Panc1 (cell line): ENCODE measurements around the gene BMX. TPM values are rescaled to one million over a fixed set of nuclear protein-coding genes. Genes with fewer than 3 reads are reported as not detected.

Experiments
- ATAC-seq: fragments of 200-7000 bp; cut with Tn5 transposase; 2 replicates; pipeline ENCODE4 v1.9.1; 2020; ENCODE audit warnings: mild to moderate bottlenecking, moderate library complexity
- BruUV-seq: library from RNA; stranded (reverse); fragments of 400-500 nt; replicated peaks from 2 replicates; lab custom pipeline; 2021; lab: Mats Ljungman, UMichigan
- CTCF ChIA-PET: fragments of 300-600 bp; sonication (Branson Sonifier 250); formaldehyde crosslinking; loops from one replicate; lab custom pipeline; 2022; ENCODE audit warnings: antibody characterized with exemption; lab: Charles Lee
- POLR2A ChIA-PET: fragments of 300-600 bp; sonication (Branson Sonifier 250); formaldehyde crosslinking; loops from one replicate; lab custom pipeline; 2022; ENCODE audit warnings: antibody characterized with exemption; lab: Charles Lee
- DNase-seq: peaks from one replicate; pipeline ENCODE4 v3.0.0-alpha.2; 2010; ENCODE audit warnings: low read depth, low spot score
- H3K27ac ChIP-seq: 2 replicates; pipeline ENCODE4 v1.5.1; 2011; ENCODE audit warnings: mild to moderate bottlenecking, low read length, inconsistent platforms
- H3K27me3 ChIP-seq: fragments of 200-500 bp; sonication (Bioruptor generic); 2 replicates; pipeline ENCODE4 v1.6.0; 2014; ENCODE audit warnings: low read length, inconsistent platforms; ENCODE audit not compliant: control insufficient read depth, insufficient read depth
- H3K36me3 ChIP-seq: fragments of 200-500 bp; sonication (Bioruptor generic); 2 replicates; pipeline ENCODE4 v1.5.1; 2014; ENCODE audit warnings: inconsistent platforms, mild to moderate bottlenecking, low read length, moderate library complexity; ENCODE audit not compliant: control insufficient read depth, insufficient read depth
- H3K4me1 ChIP-seq: 2 replicates; pipeline ENCODE4 v1.5.1; 2011; ENCODE audit warnings: inconsistent platforms, mild to moderate bottlenecking, low read length, moderate library complexity; ENCODE audit not compliant: control insufficient read depth, insufficient read depth
- H3K4me3 ChIP-seq, 2 experiments: 2 replicates each; pipeline ENCODE4 v1.5.1; 2011 to 2012; ENCODE audit warnings: low read depth in 2 of 2, low read length in 2 of 2, mild to moderate bottlenecking in 2 of 2, inconsistent platforms in 1 of 2, moderate library complexity in 1 of 2
- H3K9me3 ChIP-seq: fragments of 200-500 bp; sonication (Bioruptor generic); 2 replicates; pipeline ENCODE4 v1.5.1; 2014; ENCODE audit warnings: low read depth, mild to moderate bottlenecking, inconsistent platforms, low read length, moderate library complexity; ENCODE audit not compliant: control insufficient read depth, insufficient read depth
- CTCF ChIP-seq: fragments of 450-650 bp; IDR thresholded peaks from 2 replicates; pipeline ENCODE4 v1.5.1; 2017; ENCODE audit warnings: mild to moderate bottlenecking
- POLR2AphosphoS5 ChIP-seq: IDR thresholded peaks from 2 replicates; pipeline ENCODE4 v1.6.1; 2012; ENCODE audit warnings: mild to moderate bottlenecking, low read depth, low read length, moderate library complexity
- REST ChIP-seq, 2 experiments: IDR thresholded peaks; 2 replicates each; pipeline ENCODE4 v1.6.1; 2011 to 2012; ENCODE audit warnings: low read depth in 2 of 2, control low read depth in 1 of 2, low read length in 1 of 2, mild to moderate bottlenecking in 1 of 2, moderate library complexity in 1 of 2; ENCODE audit not compliant: insufficient read depth in 1 of 2
- SIN3A ChIP-seq: IDR thresholded peaks from 2 replicates; pipeline ENCODE4 v1.6.1; 2012; ENCODE audit warnings: low read depth, mild to moderate bottlenecking, low read length, moderate library complexity, borderline replicate concordance; ENCODE audit not compliant: insufficient read depth
- TCF7L2 ChIP-seq: IDR thresholded peaks from 2 replicates; pipeline ENCODE4 v1.6.1; 2011; ENCODE audit warnings: mild to moderate bottlenecking, low read depth, low read length, inconsistent platforms
- in situ Hi-C: cut with HindIII; loops from 2 replicates; pipeline ENCODE4 v1.10.0; 2016; ENCODE audit warnings: low sequenced_read_pairs, low pct_unique_long_range_greater_than_20kb
- intact Hi-C: fragments of 100-400 bp; cut with micrococcal nuclease; formaldehyde crosslinking; loops from one replicate; pipeline ENCODE4 v1.10.0; 2022; ENCODE audit not compliant: unreplicated experiment
- total RNA-seq: library from RNA; stranded (reverse); gene quantifications from one replicate; pipeline ENCODE4 v1.2.1, GENCODE V29; 2021; ENCODE audit not compliant: unreplicated experiment

Gene BMX
- total RNA-seq, 1 experiment from 2014 or later: not detected

GRCh38 chrX:15468036-15468435, 32.6 kb upstream of the BMX start:
- in situ Hi-C loops: no loop called here
- no TSS peak for BruUV-seq
- no peak overlapping the region for H3K27ac ChIP-seq

GRCh38 chrX:15469613-15470012, 31.0 kb upstream of the BMX start:
- no peaks in the 10 kb centered on the region for H3K4me1 ChIP-seq
- TF ChIP-seq TCF7L2 (no peak), CTCF (no peak), REST (IDR thresholded peaks at IDR 0.05; ENCODE audit: insufficient read depth in 1 of 2, low read depth in 2 of 2, low read length in 1 of 2) (no peak), POLR2AphosphoS5 (no peak), SIN3A (no peak)
- H3K27me3 ChIP-seq: no peaks in the 10 kb centered on the region
- in situ Hi-C loops: no loop called here
- DNase-seq (no peak), ATAC-seq (no peak)
- no peak overlapping the region for H3K27ac ChIP-seq
- no peak overlapping the region for H3K4me3 ChIP-seq
- ChIA-PET POLR2A (no interaction called here), CTCF (interaction anchor here (0.7 kb wide), 2 partner anchors 65 to 435 kb away, joined by 3 to 4 read pairs; no protein-coding TSS in a partner anchor)
- intact Hi-C loops: loop anchor here (2.0 kb wide), 1 partner anchor 121 kb away; no protein-coding TSS in a partner anchor
- no TSS peak for BruUV-seq
- H3K9me3 ChIP-seq: no peaks in the 10 kb centered on the region
- H3K36me3 ChIP-seq: no peaks in the 10 kb centered on the region

More at GRCh38 chrX:15468036-15468435, 32.6 kb upstream of the BMX start:
- Histone ChIP-seq H3K9me3 (no peaks in the 10 kb centered on the region), H3K27me3 (no peaks in the 10 kb centered on the region), H3K4me1 (no peaks in the 10 kb centered on the region), H3K4me3 (no peak overlapping the region), H3K36me3 (no peaks in the 10 kb centered on the region)
- DNase-seq (no peak), ATAC-seq (no peak)
- TF ChIP-seq SIN3A (no peak), REST (IDR thresholded peaks at IDR 0.05; ENCODE audit: insufficient read depth in 1 of 2, low read depth in 2 of 2, low read length in 1 of 2) (no peak), CTCF (peak; percentile 34)
- ChIA-PET CTCF (no interaction called here), POLR2A (no interaction called here)
- intact Hi-C loops: loop anchor here (2.0 kb wide), 1 partner anchor 119 kb away; no protein-coding TSS in a partner anchor
